GM18502 (cell line): ENCODE results near the gene MRPL43.
A peak's percentile ranks its signal among the peaks of the same experiment; 100 is the strongest.
"Not testable (repeated sequence)": the region's sequence is repeated elsewhere in the genome, so short reads cannot be mapped to it uniquely, and the experiment has no call there.

Source experiments
- ATAC-seq: cut with Tn5 transposase; IDR thresholded peaks from one replicate; pipeline ENCODE4 v1.9.1; 2021; ENCODE audit warnings: mild to moderate bottlenecking; ENCODE audit not compliant: unreplicated experiment, poor library complexity

Gene MRPL43

DNA sequence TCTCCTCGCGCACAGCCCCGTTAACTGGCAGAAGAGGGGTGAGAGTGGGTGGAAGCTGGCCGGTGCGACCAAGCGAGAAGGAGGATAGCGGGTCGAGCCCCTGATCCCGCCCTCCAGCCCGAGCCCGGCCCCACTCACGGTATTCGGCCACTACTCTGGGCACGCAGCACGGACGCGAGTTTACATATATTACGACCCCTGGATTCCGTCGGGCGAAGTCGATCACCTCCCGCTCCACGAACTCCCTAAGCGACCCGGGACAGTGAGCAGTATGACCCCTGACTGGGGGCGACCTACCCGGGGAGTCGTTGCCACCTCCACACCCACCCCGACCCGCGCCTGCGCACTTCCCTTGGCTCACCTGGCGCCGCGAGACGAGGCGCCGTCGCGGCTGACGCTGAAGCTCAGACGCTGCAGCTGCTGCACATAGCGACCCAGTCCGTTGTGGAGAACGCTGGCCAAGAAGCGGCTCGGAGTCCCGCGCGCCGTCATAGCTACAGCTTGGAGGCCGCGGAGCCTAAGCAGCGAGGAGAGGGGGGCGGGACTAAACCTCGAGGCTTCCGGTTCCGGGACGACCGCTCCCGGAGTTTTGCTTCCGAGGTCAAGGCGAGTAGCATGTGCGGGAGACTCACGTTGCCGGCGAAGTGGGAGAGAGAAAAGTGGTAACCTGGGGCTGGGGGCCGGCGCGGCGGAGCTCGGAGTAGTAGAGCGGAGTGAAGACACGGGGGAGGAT, at the start of gene MRPL43, which contains the start of gene TWNK:
Gene MRPL43, minus strand, starts transcription at position 546 of the 733 bp plus-strand sequence. Its CDS starts 54 bp downstream, at position 492.
Gene TWNK, plus strand, starts transcription at position 592 of the 733 bp plus-strand sequence. CDS start 668 bp downstream, outside the sequence.
- ATAC-seq, result peak; percentile 86

DNA sequence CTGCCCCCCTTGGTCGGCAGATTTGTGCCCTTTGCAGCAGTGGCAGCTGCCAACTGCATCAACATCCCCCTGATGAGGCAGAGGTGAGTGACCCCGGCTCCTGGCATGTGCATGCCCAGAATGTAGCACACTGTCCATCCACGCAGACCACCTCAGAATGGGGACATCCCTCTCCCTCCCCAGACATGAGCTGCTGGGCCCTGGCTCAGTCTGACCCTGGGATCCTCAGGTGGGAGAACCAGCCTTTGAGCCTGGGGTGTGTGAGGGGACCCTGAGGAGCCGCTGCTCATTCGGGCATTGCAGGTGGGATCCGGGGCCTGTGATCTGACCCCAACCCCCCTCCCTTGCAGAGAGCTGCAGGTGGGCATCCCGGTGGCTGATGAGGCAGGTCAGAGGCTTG, 49.4 kb upstream of the MRPL43 start:
- no peak for ATAC-seq

DNA sequence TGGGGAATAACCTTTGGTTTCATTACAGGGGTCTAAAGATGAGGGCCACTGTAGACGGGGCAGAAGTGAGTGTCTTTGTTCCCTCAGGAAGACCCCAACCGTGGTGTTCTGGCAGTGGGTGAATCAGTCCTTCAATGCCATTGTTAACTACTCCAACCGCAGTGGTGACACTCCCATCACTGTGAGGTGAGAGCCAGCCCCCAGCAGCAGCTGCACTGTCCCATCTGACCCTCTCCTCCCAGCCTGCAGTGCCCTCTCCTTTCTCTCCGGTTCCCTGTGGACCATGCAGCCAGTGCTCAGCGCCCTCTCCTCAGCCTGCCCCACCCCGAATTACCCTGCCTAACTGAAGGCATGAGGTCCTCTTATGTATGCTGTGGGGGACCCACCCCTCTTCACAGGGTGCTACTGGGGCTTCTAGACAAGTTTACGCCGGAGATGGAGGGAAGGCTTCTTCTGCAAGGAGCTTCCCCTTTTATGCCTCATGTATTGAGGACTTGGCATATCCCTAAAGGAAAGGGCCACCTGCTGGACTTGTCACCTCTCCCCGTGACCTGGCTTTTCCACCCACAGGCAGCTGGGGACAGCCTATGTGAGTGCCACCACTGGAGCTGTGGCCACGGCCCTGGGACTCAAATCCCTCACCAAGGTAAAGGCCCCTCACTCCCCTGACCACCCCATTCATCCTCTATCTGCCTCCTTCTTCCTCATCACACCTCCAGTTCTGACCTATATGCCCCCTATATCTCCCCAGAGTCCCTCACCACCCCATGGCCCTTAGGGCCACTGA, 48.8 kb upstream of the MRPL43 start:
- ATAC-seq, result no peak

DNA sequence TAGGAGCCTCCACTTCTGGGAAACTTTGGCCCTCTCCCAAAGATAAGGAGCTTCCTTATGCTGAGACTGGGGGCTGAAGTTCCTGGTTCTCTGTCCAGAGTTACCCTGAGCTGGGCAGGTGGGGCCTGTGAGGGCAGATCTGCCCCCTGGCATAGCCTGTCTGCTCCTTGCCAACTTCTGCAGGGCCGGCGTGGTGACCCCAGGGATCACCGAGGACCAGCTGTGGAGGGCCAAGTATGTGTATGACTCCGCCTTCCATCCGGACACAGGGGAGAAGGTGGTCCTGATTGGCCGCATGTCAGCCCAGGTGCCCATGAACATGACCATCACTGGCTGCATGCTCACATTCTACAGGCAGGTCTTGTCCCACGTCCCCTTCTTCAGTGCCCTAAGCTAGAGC, 48.0 kb upstream of the MRPL43 start:
- ATAC-seq, result no peak

GRCh38 chr10:101034404-101034803, 47.1 kb upstream of the MRPL43 start:
- ATAC-seq, result not testable (repeated sequence)

DNA sequence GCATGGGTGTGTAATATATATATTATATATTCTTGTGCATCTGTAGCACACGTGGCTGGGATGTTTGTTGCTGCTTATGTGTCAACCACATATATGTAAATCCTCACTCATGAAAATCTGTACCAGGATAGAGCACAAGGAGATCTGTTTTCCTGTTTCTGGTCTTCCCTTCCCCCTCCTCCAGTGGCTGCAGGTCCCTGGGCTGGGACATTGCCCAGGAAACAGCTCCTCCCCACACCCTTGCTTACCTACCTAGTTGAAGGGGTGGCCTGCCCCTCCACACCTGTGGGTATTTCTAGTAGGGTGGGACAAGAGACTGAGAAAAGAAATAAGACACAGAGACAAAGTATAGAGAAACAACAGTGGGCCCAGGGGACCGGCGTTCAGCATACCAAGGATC, 46.0 kb upstream of the MRPL43 start:
- ATAC-seq, result no peak

DNA sequence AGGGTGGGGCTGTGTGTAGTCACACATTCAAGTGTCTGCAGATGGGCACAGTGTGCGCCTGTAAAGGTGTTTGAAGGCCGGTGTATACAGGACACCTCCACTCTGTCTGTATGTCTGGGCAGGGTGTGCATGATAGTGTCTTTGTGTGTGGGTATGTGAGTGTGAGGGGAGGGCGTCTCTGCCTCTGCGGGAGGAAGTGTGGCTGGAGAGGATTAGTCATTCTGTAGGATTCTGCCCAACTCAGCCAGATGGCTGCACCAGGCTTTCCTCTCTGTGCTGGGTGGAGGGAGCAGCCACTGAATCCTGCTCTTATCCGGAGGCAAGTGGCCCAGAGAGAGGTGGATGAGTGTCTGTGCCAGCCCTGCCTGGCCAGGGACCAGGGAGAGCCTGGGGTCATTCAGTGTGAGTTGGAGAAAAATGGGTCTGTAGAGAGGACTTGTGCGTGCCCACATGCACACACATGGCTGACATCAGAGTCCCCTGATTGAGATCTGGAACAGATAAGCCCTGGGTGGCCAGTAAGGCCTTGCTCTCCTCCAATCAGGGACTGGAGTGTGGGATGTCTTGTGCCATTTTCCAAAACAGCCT, 45.4 kb upstream of the MRPL43 start:
- peak; percentile 29 for ATAC-seq

- peak; percentile 49 for ATAC-seq
These were observed 44.7 kb upstream of the MRPL43 start for GRCh38 chr10:101031796-101032636.

- ATAC-seq, result peak; percentile 89
These were observed 44.0 kb upstream of the MRPL43 start, which contains the start of the genes PDZD7 and SFXN3 for GRCh38 chr10:101031128-101031795. Gene PDZD7, minus strand, starts transcription at chr10:101031129. Its CDS starts 910 bp downstream, at chr10:101030219. Gene SFXN3, plus strand, starts transcription at chr10:101031234. Its CDS starts 3,461 bp downstream, at chr10:101034695.

DNA sequence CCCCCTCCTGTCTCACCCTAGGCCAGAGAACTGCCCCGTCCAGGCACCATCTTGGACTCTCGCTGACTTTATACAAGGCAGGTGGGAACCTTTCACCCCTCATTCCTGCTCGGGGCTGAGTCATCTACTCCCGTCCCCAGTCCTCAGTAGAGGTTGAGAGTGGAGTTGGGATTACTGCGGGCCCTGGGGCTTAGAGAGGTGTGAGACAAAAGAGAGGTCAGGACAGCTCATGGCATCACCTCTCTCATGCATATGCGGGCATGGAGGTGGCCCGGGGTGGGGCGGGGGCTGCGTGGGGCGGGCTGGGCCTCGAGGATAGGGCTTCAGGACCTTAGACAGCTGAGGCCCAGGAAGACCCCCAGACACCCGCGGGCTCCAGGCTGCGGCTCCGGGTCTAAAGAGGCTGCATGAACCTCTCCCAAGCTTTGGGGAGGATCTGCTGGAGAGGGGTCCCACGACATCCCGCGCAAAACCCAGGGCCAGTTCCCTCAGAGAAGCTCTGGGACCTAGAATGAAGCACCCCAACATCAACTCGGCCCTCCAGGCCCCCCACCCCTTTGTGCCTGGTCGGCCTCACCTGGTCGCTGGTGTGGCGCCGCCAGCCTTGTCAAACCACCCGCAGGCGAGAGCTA, 43.3 kb upstream of the MRPL43 start:
- ATAC-seq, result no peak

DNA sequence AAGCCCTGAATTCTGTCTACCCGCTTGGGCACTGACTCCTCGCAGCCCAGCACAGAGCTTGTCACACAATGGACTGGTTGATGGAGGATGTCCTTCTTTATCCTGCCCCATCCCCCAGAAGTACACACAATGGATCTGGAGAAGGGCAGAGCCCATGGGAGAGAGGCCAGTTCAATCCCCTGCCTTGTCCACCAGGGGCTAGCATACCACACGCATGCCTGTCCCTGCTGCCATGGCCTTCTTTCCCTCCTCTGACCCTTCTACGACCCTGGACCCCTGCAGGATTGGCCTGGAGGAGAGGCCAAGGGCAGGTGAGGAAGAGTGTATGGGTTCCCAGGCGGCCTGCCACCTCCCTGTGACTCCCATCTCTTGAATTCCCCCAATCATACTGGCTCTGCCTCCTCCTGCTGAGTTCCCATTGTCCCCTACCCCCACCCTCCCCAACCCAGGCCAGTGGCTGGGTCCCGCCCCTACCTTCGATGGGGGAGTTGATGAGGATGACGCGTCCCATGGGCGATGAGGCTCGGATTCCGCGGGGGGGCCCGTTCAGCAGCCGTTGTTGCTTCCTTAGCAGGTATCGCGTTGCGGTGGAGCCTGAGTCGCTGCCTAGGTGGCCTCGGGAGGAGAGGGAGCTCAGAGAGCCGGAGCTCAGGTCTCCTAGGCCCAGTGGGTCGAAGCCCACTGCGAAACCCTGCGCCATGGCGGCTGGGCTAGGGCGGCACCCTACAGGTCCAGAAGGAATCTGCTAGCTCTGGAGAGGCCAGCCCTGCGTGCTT, 42.4 kb upstream of the MRPL43 start:
- no peak for ATAC-seq

DNA sequence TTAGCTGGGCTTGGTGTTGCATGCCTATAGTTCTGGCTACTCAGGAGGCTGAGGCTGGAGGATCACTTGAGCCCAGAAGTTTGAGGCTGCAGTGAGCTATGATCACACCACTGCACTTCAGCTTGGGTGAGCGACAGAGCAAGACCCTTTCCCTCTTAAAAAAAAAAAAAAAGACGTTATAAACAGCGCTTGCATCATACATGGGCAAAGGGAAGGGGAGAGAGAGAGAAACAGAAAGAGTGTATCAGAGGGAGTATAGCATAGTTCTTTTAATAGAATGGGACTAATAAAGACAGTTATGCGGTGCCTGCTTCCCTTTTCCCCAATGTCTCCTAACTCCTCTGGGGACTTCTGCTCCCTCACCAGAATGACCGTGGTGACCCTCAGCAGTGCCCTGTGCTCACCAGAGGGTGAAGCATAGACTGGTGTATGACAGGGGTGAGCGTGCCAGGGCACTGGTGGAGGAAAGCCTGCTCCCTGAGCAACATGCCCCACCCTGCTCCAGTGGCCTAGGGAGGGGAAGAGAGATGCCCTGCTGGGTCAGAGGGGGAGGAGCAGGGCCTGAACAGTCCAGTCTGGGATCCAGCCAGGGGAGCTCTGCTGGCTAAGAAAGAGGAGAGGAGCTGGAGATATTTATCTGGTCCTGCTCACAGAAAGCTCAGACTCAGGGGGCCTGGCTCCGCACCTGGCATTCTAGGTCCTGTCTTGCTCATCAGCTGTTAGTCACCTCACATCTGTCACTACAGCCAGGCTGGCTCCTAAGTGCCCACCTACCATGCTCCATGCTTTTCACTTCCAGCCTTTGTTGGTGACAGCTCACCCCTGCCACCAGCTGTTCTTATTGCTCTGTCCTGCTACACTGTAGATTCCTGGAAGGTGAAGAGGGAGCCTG, 41.4 kb upstream of the MRPL43 start:
- ATAC-seq, result no peak

DNA sequence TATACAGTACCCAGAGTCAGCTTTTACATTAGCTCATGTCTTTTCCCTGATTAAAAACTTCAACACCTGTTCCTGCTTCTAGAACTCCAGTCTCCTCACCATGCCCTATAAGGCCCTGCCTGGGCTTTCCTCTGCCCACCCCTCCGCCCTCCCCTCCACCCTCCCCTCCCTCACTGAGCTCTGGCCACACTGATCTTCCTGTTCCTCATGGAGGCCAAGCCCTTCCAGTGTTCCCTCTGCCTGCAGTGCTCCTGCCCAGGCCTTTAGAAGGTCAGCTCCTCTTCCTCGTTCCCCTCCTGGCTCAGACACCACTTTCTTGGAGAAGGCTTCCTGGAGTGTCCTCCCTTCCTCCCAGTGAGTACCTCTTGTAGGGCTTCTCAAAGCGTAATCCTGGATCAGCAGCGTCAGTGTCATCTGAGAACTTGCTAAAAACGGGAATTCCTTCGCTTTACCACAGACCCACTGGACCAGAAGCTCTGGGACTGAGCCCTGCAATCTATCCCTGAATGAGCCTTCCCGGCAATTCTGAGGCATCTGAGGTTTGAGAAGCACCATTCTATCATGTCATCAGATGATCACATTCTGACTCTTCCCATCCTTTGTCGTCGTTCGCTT, 39.9 kb upstream of the MRPL43 start:
- no peak for ATAC-seq

GRCh38 chr10:101022967-101023705, 35.8 kb upstream of the MRPL43 start:
- ATAC-seq, result no peak

DNA sequence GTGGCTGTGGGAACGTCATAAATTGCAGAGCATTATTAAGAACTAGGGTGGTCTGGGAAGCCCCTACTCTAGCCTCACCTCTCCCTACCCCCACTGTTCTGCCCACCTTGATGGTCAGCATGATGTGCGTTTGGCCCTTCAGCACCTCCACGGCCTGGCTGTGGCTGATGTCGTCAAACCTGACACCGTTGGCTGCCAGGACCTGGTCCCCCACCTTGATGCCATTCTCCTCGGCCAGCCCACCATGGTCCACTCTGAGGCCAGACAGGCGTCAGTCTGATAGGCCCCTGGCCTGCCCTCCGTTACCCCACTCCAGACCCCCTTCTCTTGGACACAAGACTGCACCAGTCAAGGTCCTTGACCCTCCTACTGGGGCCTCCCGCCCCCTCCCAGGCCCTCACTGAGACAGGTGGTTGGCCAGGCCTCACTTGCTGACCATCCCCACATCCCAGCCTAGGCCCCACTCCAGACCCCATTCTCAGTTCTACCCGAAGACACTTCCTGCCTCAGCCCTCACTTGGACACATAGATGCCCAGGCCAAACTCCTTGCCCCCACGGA, 34.5 kb upstream of the MRPL43 start:
- ATAC-seq, result no peak

DNA sequence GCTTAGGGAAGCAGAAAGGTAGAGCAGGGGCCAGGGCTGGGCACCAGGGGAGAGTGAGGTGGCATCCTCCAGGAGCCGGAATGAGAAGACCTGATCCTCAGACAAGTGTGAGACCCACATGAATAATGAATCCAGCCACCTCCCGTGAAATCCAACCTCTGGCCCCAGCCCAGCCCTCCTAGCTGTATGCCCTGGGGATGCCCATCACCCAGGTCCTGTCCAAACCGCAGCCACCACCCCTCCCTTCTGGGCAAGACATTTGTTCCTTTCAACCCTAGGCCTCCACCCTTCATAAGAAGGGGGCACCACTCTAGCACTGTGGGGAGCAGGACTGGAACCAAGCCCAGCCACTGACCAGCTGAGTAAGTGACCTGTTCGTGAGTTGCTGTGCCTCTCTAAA, 33.9 kb upstream of the MRPL43 start:
- no peak for ATAC-seq
